Transverse colon (tissue), 3 donors: ENCODE measurements around the gene POLE.

Experiments used
- EP300 ChIP-seq: sonication (generic); formaldehyde crosslinking; IDR thresholded peaks from one replicate; pipeline ENCODE4 v1.6.1; 2017; ENCODE audit warnings: antibody characterized with exemption, low read depth
- POLR2A ChIP-seq: fragments of 450-650 bp; IDR thresholded peaks from one replicate; pipeline ENCODE4 v1.6.1; 2016; ENCODE audit warnings: antibody characterized with exemption, mild to moderate bottlenecking, moderate library complexity
- TF ChIP-seq, protein P1 (sequence below), 5 experiments: fragments of 200-600 bp in 3 of 5; fragments of 450-650 bp in 2 of 5; sonication (generic) in 3 of 5; IDR thresholded peaks; 1 replicate in 2 of 5; 2 replicates in 3 of 5; pipeline ENCODE4 v1.5.1; 2016 to 2017; ENCODE audit warnings: antibody characterized with exemption in 5 of 5, inconsistent platforms in 3 of 5, mild to moderate bottlenecking in 2 of 5, moderate library complexity in 1 of 5

DNA sequence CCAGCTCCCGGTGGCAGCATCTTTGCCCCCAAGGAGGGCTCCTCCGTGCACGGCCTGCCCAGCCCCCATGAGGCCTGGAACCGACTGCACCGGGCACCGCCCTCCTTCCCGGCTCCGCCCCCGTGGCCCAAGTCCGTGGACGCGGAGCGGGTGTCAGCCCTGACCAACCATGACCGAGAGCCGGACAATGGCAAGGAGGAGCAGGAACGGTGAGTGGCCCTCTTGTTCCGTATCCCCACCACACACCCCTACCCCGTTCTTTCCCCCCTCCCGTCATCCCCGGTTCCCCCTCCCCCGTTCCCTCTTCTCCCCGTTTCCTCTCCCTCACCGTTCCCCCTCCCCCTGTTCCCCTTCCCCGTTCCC lies 105.1 kb downstream of the POLE start:
- TF ChIP-seq, protein P1, sequence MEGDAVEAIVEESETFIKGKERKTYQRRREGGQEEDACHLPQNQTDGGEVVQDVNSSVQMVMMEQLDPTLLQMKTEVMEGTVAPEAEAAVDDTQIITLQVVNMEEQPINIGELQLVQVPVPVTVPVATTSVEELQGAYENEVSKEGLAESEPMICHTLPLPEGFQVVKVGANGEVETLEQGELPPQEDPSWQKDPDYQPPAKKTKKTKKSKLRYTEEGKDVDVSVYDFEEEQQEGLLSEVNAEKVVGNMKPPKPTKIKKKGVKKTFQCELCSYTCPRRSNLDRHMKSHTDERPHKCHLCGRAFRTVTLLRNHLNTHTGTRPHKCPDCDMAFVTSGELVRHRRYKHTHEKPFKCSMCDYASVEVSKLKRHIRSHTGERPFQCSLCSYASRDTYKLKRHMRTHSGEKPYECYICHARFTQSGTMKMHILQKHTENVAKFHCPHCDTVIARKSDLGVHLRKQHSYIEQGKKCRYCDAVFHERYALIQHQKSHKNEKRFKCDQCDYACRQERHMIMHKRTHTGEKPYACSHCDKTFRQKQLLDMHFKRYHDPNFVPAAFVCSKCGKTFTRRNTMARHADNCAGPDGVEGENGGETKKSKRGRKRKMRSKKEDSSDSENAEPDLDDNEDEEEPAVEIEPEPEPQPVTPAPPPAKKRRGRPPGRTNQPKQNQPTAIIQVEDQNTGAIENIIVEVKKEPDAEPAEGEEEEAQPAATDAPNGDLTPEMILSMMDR (IDR thresholded peaks at IDR 0.05) = no peak
- no peak for TF ChIP-seq POLR2A
- TF ChIP-seq EP300 = no peak
